LoVo (cell line): ENCODE data around the gene LPCAT3.
"Not testable (repeated sequence)": the region's sequence is repeated elsewhere in the genome, so short reads cannot be mapped to it uniquely, and the experiment has no call there.

Experiments
- DNase-seq: peaks from one replicate; pipeline ENCODE4 v3.0.0-alpha.2; 2016; ENCODE audit warnings: low spot score

The LPCAT3 gene

DNA sequence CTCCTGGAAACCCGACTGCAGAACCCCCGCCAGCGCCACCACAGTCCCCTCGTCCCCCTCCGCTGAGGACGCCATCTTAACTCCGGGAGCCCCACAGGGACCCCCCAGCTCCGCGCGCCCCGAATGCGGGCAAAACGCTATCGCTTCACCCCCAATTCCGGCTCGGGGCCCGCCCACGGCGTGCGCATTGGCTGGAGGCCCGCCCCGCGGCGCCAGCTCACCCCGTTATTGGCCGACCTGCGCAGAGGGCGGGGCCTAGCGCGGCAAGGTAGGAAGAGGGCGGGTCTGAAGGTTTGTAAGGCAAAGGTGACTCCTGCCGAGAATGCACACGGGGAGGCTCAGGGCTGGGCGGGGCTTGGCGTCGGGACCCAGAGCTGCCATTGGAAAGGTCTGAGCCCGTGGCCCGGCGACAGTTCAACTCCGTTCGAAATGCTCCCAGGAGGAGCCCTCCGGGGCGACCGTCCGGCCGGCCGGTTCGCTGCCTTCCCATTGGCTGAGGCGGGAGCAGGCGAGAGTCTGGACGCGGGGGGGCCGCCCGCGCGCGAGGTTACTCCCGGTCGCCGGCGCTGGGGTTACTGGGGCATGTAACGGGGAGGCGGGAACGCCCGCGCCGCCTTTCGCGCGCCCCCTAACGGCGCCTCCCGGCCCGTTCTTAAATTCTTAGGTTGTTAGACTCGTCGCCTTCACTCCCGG is at the start of gene LPCAT3:
Gene LPCAT3, minus strand, starts transcription at position 127 of the 693 bp plus-strand sequence. Its CDS starts 52 bp downstream, at position 75.
- DNase-seq, result peak; percentile 100

DNA sequence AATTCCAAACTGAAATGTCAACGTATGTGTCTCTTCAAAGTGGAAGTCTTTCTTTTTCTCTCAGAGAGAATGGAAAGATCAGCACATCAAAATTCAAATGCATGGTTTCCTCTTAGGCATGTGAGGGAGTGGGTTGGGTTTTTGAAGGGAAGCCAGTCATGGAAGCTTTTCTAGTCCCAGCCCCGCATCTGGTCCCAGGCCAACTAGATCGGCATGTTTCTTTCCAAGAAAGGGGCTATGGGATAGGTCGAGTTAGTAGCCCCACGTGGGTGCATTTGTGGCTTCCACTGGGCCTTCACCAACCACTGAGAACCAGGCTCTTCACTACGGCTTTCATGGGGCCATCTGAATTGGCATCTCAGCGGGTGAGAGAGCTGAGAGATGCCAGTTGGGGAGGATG is 48.8 kb upstream of the LPCAT3 start:
- DNase-seq, result no peak

- DNase-seq, result no peak
Measured at GRCh38 chr12:7066596-7066995, 48.3 kb upstream of the LPCAT3 start.

DNA sequence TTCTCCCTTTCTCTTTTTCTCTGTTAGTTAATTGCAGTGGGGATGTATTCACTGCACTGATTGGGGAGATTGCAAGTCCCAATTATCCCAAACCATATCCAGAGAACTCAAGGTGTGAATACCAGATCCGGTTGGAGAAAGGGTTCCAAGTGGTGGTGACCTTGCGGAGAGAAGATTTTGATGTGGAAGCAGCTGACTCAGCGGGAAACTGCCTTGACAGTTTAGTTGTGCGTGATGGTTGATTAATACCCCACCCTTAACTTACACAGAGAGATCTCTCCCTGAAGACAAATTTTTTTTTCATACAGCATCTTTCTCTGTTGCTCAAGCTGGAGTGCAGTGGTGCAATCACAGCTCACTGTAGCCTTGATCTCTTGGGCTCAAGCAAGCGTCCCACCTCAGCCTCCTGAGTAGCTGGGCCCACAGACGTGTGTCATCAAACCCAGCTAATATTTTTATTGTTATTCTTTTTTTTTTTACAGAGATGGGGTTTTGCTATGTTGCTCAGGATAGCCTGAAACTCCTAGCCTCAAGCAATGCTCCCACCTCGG is 46.9 kb upstream of the LPCAT3 start:
- DNase-seq, result no peak

DNA sequence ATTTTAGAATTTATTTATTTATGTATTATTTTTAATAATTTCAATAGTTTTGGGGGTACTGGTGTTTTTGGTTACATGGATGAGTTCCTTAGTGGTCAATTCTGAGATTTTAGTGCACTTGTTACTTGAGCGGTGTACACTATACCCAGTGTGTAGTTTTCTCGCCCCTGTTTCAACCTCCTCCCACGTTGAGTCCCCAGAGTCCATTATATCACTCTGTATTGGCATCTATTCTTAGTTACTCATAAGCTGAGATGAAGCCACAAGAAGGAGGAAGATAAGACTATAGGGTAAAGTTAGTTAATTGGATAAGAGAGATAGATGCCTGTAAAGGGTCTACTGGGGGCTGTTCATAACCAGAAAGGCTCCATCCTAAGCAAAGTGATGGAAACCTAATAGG is 46.2 kb upstream of the LPCAT3 start:
- DNase-seq, result no peak

DNA sequence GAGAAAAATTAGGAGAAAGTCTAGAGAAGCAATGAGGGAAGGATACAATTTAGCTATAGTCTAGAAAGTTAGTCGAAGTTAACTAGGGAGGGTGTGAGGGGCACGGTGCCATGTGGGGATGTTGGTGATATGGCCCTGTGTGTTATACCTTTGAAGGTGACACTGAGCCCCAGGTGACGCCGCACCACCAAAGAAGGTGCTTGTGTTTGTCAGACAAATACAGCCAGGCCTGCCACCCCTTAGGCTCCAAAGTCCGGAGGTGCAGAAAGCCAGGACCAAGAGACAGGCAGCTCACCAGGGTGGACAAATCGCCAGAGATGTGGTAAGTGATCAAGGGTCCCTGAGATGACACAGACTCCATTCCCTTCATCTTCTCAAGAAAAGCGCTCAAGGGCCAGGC is 43.3 kb upstream of the LPCAT3 start:
- no peak for DNase-seq

DNA sequence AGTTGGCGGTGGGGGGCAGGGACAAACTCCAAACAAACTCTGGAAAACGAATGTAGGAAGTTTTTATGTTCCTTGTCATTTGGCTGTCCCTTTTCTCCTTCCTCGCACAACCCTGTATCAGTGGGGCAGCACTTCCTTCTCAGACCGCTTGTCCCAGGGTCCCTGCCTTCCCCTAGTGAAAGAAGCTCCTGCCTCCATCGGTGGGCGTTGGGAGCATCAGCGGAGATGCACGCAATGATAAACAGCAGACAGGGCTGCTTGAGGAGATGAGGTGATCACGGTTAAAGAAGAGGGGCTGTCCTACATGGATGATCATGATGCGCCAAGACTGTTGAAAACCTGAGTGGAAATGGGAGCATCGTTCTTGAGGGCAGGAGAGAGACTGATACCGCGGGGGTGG is 42.9 kb upstream of the LPCAT3 start:
- DNase-seq, result no peak

GRCh38 chr12:7060353-7060954 is 42.2 kb upstream of the LPCAT3 start, which contains the start of gene C1S:
Gene C1S (plus strand): TSS chr12:7060718. CDS start chr12:7061913, 1,195 bp downstream.
- DNase-seq, result no peak

DNA sequence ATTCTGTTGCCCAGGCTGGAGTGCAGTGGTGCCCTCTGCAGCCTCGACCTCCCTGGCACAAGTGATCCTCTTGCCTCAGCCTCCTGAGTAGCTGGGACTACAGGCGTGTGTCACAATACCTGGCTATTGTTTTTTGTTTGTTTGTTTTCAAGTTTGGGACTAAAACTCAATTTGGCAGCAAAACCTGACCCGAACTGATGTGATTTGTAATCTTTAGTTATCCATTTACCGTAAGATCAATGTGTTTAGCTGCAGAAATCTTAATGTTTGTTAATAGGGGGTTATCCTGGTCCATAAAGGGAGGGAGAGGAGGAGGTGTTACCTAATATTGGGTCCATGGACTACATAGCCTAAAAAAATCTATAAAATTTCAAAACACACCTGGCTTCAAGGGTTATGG is 41.5 kb upstream of the LPCAT3 start:
- no peak for DNase-seq

- DNase-seq, result no peak
Measured at GRCh38 chr12:7058850-7059395, 40.6 kb upstream of the LPCAT3 start.

DNA sequence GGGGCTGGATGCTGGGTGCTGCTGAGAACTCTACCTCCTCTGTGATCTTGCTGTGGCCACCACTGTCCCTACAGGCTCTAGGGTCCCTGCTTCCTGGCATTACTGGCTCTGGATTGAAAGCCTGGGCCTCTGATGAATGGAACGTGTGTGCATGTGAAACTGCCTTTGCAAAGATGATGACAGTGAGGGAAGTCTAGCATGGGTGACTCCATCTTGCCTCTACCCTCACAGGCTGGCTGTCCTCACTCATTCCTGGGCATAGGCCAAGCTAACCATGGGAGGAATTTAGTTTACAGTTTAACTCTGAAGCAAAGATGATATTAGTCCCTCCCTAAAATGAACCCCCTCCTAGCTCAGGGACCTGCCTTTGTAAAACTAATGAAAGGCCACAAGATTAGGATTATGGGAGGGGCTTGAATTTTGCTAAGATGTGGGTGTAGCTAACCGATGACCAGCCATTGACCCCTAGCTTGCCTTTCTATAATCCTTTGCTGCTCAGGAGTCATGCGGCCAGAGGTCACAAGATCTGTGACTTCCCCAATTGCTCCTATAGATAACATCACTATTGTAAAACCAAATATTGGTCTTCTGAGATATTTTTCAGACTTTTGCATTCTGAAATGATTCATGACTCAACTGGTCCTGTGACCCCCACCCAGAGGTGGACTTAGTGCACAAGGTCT is 40.0 kb upstream of the LPCAT3 start:
- DNase-seq, result no peak

- not testable (repeated sequence) for DNase-seq
Measured at GRCh38 chr12:7055736-7056135, 37.5 kb upstream of the LPCAT3 start.

DNA sequence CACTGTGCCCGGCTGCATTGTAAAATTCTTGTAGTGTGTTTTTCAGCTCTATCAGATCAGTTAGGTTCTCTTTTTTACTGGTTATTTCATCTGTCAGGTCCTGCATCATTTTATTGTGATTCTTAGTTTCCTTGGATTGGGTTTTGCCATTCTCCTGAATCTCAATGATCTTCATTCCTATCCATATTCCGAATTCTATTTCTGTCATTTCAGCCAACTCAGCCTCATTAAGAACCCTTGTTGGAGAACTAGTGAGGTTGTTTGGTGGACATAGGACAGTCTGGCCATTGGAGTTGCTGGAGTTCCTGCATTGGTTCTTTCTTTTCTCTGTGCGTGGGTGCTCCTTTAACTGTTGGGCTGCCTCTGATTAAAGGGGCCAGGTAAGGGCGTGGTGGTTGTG is 36.6 kb upstream of the LPCAT3 start:
- no peak for DNase-seq

GRCh38 chr12:7049973-7050372 is 31.7 kb upstream of the LPCAT3 start:
- DNase-seq, result not testable (repeated sequence)

DNA sequence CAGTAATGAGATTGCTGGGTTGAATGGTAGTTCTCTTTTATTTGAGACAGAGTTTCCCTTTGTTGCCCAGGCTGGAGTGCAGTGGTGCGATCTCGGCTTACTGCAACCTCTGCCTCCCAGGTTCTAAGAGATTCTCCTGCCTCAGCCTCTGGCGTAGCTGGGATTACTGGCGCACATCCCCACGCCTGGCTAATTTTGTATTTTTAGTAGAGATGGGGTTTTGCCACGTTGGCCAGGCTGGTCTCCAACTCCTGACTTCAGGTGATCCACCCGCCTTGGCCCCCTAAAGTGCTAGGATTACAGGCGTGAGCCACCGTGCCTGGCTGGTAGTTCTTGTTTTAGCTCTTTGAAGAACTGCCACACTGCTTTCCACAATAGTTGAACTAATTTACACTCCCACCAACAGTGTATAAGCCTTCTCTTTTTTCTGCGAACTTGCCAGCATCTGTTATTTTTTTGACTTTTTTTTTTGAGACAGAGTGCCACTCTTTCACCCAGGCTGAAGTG is 31.2 kb upstream of the LPCAT3 start:
- DNase-seq, result not testable (repeated sequence)

DNA sequence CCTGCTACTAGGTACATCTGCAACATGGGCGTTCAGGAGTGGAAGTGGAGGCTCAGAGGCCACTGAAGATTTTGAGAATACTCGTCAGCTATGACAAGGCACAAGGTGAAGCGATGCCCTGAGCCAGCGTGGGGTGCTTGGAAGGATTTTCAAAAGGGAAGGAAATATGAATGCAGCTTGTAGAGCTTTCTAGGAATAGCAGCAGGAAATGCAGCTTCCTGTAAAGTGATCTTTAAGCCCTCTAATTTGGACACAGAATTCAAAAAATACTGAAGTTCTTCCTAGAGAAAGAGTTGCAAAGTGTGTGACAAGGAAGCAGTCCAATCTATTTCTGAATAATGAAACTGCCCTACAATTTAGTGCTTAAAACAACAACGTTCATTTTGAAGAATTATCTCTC is 29.0 kb upstream of the LPCAT3 start:
- no peak for DNase-seq

DNA sequence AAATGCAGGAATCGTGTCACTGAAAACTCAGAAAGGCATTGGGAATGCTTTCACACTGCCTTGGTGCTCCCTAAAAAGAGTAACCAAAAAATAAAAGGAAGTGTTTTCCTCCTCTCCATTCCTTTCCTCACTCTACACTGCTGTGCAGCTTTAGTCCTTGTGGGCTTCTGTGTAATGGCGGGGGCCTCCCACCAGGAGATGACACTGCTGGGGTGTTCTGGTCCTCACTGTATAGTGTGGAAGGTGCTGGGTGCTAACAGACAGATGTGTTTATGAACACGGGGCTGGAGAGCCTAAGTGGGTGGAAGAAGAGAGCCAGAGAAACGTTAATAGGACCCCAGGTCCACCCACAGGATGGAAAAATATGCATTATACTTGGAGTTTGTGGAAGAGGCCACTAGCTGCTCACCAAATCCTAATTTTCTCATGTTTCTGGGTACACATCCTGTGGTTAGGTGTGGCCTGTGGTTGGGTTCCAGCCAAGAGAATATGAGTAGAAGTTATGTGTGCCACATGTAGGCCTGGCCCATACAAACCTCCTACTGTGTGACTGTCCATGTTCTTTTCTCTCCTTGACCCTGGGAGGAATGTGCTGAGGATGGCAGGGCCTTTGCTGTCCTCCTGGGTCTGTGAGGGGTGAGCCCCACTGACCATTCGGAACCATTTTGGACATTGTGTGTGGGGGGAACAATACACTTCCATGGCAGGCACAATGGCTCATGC is 28.3 kb upstream of the LPCAT3 start:
- DNase-seq, result no peak

DNA sequence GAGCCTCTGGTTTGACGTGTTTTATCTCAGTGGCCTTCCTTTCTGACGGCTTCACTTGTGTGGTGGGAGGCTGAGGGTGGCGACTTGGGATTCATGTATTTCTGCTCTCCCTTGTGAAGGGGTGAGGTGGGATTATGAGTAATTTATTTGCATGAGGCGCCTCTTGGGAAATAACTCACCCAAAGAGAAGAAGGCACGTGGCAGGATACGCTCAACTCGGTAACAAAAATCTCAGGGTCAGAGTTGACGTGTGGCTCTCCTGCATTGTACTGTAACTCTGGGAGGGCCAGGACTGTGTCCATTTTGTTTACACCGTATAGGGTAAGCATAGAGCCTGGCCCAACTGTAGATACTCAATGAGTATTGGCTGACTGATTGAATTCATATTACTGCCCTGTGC is 27.6 kb upstream of the LPCAT3 start:
- no peak for DNase-seq

- DNase-seq, result peak; percentile 28
Measured at GRCh38 chr12:7042842-7043241, 24.6 kb upstream of the LPCAT3 start.

GRCh38 chr12:7039403-7039802 is 21.1 kb upstream of the LPCAT3 start:
- no peak for DNase-seq

DNA sequence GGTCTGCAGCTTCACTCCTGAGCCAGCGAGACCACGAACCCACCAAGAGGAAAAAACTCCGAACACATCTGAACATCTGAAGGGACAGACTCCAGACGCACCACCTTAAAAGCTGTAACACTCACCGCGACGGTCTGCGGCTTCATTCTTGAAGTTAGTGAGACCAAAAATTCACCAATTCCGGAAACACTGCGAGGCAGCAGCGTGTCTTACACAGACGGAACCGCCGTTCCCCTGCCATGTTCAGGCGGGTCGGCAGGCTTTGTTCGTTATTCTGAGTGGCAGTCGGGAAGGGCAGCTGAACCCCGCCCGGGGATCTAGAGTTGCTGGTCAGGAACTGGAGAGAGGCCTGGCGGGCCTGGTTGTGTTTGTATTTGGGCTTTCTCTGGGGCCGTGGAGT is 20.3 kb upstream of the LPCAT3 start:
- no peak for DNase-seq

DNA sequence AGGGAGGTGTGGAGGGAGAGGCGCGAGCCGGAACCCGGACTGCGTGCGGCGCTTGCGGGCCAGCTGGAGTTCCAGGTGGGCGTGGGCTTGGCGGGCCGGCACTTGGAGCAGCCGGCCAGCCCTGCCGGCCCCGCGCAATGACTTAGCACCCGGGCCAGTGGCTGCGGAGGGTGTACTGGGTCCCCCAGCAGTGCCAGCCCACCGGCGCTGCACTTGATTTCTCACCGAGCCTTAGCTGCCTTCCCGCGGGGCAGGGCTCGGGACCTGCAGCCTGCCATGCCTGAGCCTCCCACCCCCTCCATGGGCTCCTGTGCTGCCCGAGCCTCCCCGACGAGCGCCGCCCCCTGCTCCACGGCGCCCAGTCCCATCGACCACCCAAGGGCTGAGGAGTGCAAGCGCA is 19.1 kb upstream of the LPCAT3 start:
- not testable (repeated sequence) for DNase-seq
